ENCODE measurements around the gene ASPDH. TPM values are rescaled to one million over a fixed set of nuclear protein-coding genes. Genes with fewer than 3 reads are reported as not detected.

The ASPDH gene
- total RNA-seq, 1 experiment from 2014 or later = not detected

DNA sequence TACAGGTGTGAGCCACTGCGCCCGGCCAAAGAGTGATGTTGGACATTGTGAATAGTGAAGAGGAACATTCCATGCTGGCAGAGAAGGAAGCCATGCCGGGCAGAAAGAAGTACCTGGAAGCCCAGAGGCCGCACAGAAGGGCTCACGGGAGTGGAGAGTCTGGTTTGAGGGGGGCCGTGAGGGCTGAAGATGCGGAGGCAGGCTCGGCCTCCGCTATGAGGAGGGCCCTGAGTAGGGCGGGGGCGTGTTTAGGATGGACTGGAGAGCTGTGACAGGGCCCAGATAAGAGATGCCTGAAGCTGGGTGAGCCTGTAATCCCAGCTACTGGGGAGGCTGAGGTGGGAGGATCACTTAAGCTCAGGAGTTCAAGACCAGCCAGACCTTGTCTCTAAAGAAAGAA is 4.3 kb downstream of the ASPDH start:
- Mint-ChIP-seq H3K27ac (no peak overlapping the region), H3K4me1 (peaks cover 7 to 25% of the 10 kb centered on the region in 2 experiments), H3K36me3 (ENCODE audit: insufficient read depth in 1 of 3, low read depth in 3 of 3) (no peaks in the 10 kb centered on the region; a peak in 1 of 7 replicates), H3K9me3 (no peaks in the 10 kb centered on the region; a peak in 1 of 5 replicates), H3K27me3 (ENCODE audit: low read depth) (peaks cover 41% of the 10 kb centered on the region), H3K4me3 (peak overlapping the region in 1 of 2 experiments; percentile 3; a peak in 3 of 5 replicates)
- H3K4me2 ChIP-seq (ENCODE audit: insufficient read depth, insufficient read length, low read length) = no peak overlapping the region
- H4K91ac ChIP-seq (ENCODE audit: insufficient read length, low read depth, low read length) = no peak overlapping the region
- H3K79me2 ChIP-seq (ENCODE audit: insufficient read depth, low read length) = no peaks in the 10 kb centered on the region
- no CpG with 5 or more reads among the region's 11 CpGs for WGBS (ENCODE audit: extremely low coverage, insufficient read length, low lambda C conversion rate)
- H4K8ac ChIP-seq (replicated peaks; ENCODE audit: insufficient read length, low read depth, low read length) = no peak overlapping the region
- no peaks in the 10 kb centered on the region for H3K23me2 ChIP-seq (ENCODE audit: insufficient read length, low read depth, low read length, poor library complexity, severe bottlenecking)
- no peak overlapping the region for H2BK120ac ChIP-seq (ENCODE audit: low read depth, low read length, poor library complexity, severe bottlenecking)
- H4K5ac ChIP-seq (ENCODE audit: insufficient read length, low read depth, low read length) = no peak overlapping the region
- H3K23ac ChIP-seq (ENCODE audit: insufficient read length, low read depth, low read length) = no peak overlapping the region
- no peaks in the 10 kb centered on the region for H3K4me1 ChIP-seq (ENCODE audit: insufficient read depth, low read length)
- H2AK5ac ChIP-seq (ENCODE audit: insufficient read length, low read length) = no peak overlapping the region
- no peak for DNase-seq
- H3K18ac ChIP-seq (ENCODE audit: insufficient read length, low read depth, low read length) = no peak overlapping the region
- no peaks in the 10 kb centered on the region for H3K79me1 ChIP-seq (ENCODE audit: insufficient read depth, low read depth, low read length, poor library complexity, severe bottlenecking)
- no peak overlapping the region for H3K27ac ChIP-seq (ENCODE audit: insufficient read length, low read depth, low read length)
- H2BK5ac ChIP-seq (ENCODE audit: insufficient read length, low read length) = no peak overlapping the region
- no peak overlapping the region for H2BK20ac ChIP-seq (ENCODE audit: low read depth, low read length, poor library complexity, severe bottlenecking)
- no peak overlapping the region for H3T11ph ChIP-seq (ENCODE audit: low read length)
- H3K14ac ChIP-seq (ENCODE audit: insufficient read depth, low read length) = no peak overlapping the region
- H3K4ac ChIP-seq (ENCODE audit: low read depth, low read length) = no peak overlapping the region
- no peaks in the 10 kb centered on the region for H4K20me1 ChIP-seq (ENCODE audit: control insufficient read depth, insufficient read depth, insufficient read length)
- H3K27me3 ChIP-seq (ENCODE audit: insufficient read depth, low read length) = peaks cover 2% of the 10 kb centered on the region; the same call in 1 of the 2 replicates
- H3K56ac ChIP-seq (ENCODE audit: insufficient read length, low read depth, low read length) = no peak overlapping the region
- H2BK15ac ChIP-seq (ENCODE audit: low read depth, low read length) = no peak overlapping the region
- TF ChIP-seq, protein P1, sequence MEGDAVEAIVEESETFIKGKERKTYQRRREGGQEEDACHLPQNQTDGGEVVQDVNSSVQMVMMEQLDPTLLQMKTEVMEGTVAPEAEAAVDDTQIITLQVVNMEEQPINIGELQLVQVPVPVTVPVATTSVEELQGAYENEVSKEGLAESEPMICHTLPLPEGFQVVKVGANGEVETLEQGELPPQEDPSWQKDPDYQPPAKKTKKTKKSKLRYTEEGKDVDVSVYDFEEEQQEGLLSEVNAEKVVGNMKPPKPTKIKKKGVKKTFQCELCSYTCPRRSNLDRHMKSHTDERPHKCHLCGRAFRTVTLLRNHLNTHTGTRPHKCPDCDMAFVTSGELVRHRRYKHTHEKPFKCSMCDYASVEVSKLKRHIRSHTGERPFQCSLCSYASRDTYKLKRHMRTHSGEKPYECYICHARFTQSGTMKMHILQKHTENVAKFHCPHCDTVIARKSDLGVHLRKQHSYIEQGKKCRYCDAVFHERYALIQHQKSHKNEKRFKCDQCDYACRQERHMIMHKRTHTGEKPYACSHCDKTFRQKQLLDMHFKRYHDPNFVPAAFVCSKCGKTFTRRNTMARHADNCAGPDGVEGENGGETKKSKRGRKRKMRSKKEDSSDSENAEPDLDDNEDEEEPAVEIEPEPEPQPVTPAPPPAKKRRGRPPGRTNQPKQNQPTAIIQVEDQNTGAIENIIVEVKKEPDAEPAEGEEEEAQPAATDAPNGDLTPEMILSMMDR (conservative IDR thresholded peaks at IDR 0.05) = no peak
- no peak overlapping the region for H2AFZ ChIP-seq (ENCODE audit: low read length)
- H3K9me3 ChIP-seq (ENCODE audit: control insufficient read depth, low read depth, low read length) = no peaks in the 10 kb centered on the region
- no peak overlapping the region for H3K9ac ChIP-seq (ENCODE audit: extremely low read depth, insufficient read length, low read length)
- no peak overlapping the region for H2BK12ac ChIP-seq (ENCODE audit: insufficient read length, low read depth, low read length)
